ENCODE results near the gene ZNF491.

DNA sequence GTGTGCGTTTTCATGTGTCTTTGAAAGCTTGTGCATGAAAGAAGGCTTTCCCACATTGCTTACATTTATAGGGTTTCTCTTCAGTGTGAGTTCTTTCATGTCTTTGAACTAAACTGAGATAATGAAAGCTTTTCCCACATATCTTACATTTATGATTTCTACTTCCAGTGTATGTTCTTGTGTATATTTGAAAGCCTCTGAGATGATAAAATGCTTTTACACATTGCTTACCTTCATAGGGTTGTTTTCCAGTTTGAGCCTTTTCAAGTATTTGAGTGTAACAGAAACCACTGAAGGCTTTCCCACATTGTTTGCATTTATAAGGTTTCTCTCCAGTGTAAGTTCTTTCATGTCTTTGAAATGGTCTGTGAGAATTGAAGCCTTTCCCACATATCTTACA is 41.4 kb upstream of the ZNF491 start:
- TF ChIP-seq TAF1 (IDR thresholded peaks at IDR 0.05; ENCODE audit: low read depth) (no peak), EP300 (IDR thresholded peaks at IDR 0.05; ENCODE audit: borderline replicate concordance) (no peak), CEBPB (IDR thresholded peaks at IDR 0.05) (no peak), YY1 (IDR thresholded peaks at IDR 0.05; ENCODE audit: low read depth) (no peak), ZBTB7A (IDR thresholded peaks at IDR 0.05; ENCODE audit: low read depth) (no peak)
- TF ChIP-seq, protein P1, sequence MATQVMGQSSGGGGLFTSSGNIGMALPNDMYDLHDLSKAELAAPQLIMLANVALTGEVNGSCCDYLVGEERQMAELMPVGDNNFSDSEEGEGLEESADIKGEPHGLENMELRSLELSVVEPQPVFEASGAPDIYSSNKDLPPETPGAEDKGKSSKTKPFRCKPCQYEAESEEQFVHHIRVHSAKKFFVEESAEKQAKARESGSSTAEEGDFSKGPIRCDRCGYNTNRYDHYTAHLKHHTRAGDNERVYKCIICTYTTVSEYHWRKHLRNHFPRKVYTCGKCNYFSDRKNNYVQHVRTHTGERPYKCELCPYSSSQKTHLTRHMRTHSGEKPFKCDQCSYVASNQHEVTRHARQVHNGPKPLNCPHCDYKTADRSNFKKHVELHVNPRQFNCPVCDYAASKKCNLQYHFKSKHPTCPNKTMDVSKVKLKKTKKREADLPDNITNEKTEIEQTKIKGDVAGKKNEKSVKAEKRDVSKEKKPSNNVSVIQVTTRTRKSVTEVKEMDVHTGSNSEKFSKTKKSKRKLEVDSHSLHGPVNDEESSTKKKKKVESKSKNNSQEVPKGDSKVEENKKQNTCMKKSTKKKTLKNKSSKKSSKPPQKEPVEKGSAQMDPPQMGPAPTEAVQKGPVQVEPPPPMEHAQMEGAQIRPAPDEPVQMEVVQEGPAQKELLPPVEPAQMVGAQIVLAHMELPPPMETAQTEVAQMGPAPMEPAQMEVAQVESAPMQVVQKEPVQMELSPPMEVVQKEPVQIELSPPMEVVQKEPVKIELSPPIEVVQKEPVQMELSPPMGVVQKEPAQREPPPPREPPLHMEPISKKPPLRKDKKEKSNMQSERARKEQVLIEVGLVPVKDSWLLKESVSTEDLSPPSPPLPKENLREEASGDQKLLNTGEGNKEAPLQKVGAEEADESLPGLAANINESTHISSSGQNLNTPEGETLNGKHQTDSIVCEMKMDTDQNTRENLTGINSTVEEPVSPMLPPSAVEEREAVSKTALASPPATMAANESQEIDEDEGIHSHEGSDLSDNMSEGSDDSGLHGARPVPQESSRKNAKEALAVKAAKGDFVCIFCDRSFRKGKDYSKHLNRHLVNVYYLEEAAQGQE (IDR thresholded peaks at IDR 0.05; ENCODE audit: low read depth), result no peak
- TF ChIP-seq, protein P2, sequence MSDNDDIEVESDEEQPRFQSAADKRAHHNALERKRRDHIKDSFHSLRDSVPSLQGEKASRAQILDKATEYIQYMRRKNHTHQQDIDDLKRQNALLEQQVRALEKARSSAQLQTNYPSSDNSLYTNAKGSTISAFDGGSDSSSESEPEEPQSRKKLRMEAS (IDR thresholded peaks at IDR 0.05), result no peak
